Loucy (cell line): ENCODE results near the gene BARHL1.

ENCODE experiments used
- EZH2phosphoT487 ChIP-seq: fragments of 200-600 bp; IDR thresholded peaks from 2 replicates; pipeline ENCODE4 v1.6.1; 2018; ENCODE audit warnings: antibody characterized with exemption, mild to moderate bottlenecking, moderate library complexity, borderline replicate concordance
- TF ChIP-seq, protein P1 (sequence below): fragments of 200-600 bp; sonication (generic); conservative IDR thresholded peaks from 2 replicates; pipeline ENCODE4 v1.5.1; 2014; ENCODE audit warnings: mild to moderate bottlenecking, antibody characterized with exemption, low read length

DNA sequence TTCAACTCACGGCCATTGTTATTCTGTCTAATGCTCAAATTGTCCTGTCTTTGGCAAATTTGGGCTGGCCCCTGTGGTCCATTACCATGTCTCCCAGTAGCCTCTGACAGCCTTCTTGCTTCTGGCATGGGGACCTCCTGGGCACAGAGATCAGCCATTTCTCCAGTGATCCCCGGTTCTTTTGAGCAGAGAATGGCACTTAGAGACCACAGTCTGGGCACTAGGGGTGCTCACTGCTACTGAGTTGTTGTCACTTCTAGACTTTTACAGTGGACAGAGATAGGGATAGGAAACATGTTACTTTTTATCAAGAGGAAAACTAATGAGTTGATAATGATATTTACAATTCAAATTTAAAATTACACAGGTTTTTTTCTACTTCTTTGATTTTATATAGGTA is 47.6 kb upstream of the BARHL1 start:
- TF ChIP-seq, protein P1, sequence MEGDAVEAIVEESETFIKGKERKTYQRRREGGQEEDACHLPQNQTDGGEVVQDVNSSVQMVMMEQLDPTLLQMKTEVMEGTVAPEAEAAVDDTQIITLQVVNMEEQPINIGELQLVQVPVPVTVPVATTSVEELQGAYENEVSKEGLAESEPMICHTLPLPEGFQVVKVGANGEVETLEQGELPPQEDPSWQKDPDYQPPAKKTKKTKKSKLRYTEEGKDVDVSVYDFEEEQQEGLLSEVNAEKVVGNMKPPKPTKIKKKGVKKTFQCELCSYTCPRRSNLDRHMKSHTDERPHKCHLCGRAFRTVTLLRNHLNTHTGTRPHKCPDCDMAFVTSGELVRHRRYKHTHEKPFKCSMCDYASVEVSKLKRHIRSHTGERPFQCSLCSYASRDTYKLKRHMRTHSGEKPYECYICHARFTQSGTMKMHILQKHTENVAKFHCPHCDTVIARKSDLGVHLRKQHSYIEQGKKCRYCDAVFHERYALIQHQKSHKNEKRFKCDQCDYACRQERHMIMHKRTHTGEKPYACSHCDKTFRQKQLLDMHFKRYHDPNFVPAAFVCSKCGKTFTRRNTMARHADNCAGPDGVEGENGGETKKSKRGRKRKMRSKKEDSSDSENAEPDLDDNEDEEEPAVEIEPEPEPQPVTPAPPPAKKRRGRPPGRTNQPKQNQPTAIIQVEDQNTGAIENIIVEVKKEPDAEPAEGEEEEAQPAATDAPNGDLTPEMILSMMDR, result no peak
- no peak for TF ChIP-seq EZH2phosphoT487
